Activated CD4-positive, alpha-beta T cell treated with anti-CD3 and anti-CD28 coated beads for 36 hours (primary cell): Measurements from ENCODE around the gene ASPHD1. TPM values are rescaled to one million over a fixed set of nuclear protein-coding genes. Genes with fewer than 3 reads are reported as not detected.

Experiments used
- ATAC-seq: fragments of 200-7000 bp; cut with Tn5 transposase; one replicate; pipeline ENCODE4 v1.10.0; 2021; ENCODE audit warnings: mild to moderate bottlenecking, moderate library complexity
- CTCF ChIA-PET: fragments of 350-600 bp; sonication (Branson Sonifier 250); formaldehyde crosslinking; loops from one replicate; lab custom pipeline; 2021; ENCODE audit warnings: antibody characterized with exemption; lab: Charles Lee
- POLR2A ChIA-PET: fragments of 350-600 bp; sonication (Branson Sonifier 250); formaldehyde crosslinking; loops from one replicate; lab custom pipeline; 2021; ENCODE audit warnings: antibody characterized with exemption, inconsistent platforms; lab: Charles Lee
- DNase-seq: peaks from one replicate; pipeline ENCODE4 v3.0.0-alpha.2; 2020
- H3K27ac Mint-ChIP-seq: one replicate; pipeline ENCODE4 v1.8.0; 2021; ENCODE audit warnings: mixed read lengths
- H3K27me3 Mint-ChIP-seq: one replicate; pipeline ENCODE4 v1.8.0; 2021; ENCODE audit warnings: mixed read lengths
- H3K36me3 Mint-ChIP-seq: one replicate; pipeline ENCODE4 v1.8.0; 2021; ENCODE audit warnings: low read depth, mixed read lengths
- H3K4me1 Mint-ChIP-seq: one replicate; pipeline ENCODE4 v1.8.0; 2021; ENCODE audit warnings: mixed read lengths
- H3K4me3 Mint-ChIP-seq: one replicate; pipeline ENCODE4 v1.8.0; 2021; ENCODE audit warnings: mild to moderate bottlenecking, moderate library complexity, mixed read lengths
- H3K9me3 Mint-ChIP-seq: one replicate; pipeline ENCODE4 v1.8.0; 2021; ENCODE audit warnings: low read depth, mixed read lengths
- intact Hi-C, 2 experiments: fragments of 100-400 bp; cut with DNase I in 1 of 2; cut with micrococcal nuclease in 1 of 2; formaldehyde crosslinking; loops; one replicate each; pipeline versions ENCODE4 v1.14.2 to v1.15.1; 2022 to 2024; cut with DNase I, micrococcal nuclease
- total RNA-seq, 2 experiments: library from RNA; stranded (reverse); gene quantifications; one replicate each; pipeline ENCODE4 v1.2.3, GENCODE V29; 2021

Gene ASPHD1
- total RNA-seq, 2 experiments from 2014 or later, result 2.7 to 3.2 TPM

DNA sequence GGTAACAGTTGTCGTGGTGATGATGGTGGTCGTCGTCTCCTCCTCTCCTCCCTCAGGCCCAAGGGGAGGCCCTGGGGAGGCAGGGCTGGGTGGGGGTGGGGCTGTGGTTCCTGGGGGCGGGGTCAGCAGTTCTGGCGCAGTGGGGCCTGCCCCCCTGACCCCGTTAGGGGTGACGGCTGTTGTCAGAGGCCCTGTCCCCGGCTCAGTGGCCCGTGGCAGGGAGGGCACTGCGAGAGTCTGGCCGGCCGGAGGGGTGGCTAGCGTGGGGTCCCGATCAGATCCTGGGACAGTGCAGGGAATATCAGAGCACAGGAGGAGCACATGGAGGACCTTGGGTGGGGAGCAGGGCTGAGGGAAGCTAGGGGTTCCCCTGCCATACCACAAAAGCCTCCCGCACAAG lies 3.4 kb upstream of the ASPHD1 start:
- Mint-ChIP-seq H3K27ac (no peak overlapping the region), H3K36me3 (no peaks in the 10 kb centered on the region), H3K4me1 (peaks cover 10% of the 10 kb centered on the region), H3K4me3 (no peak overlapping the region), H3K9me3 (no peaks in the 10 kb centered on the region), H3K27me3 (peaks cover 21% of the 10 kb centered on the region)
- DNase-seq, result no peak
- ChIA-PET CTCF (no interaction called here), POLR2A (no interaction called here)
- intact Hi-C loops, result loop anchor here in 1 of 2 experiments (5.0 kb wide), 1 partner anchor 50 kb away; no protein-coding TSS in a partner anchor
- ATAC-seq, result no peak

DNA sequence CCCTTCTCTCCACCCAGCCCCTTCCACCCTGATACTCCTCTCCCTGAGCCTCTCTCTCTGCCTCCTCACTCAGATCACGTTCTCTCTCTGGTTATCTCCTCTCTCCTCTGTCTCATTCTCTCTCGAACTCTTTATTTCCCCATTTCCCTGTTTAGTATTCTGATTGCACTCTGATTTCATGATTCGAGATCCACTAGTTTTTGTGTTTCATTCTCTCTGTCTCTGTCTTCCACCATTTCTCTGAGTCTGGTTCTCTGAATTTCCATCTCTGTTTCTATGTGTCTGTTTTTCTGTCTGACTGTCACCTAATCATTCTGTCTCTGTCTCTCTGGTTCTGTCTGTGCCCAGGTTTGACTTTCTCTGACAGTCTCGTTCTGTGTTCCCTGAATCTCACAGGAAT lies 3.0 kb upstream of the ASPHD1 start:
- H3K27me3 Mint-ChIP-seq, result peaks cover 21% of the 10 kb centered on the region
- intact Hi-C loops, result loop anchor here in 1 of 2 experiments (5.0 kb wide), 1 partner anchor 50 kb away; no protein-coding TSS in a partner anchor
- POLR2A ChIA-PET, result no interaction called here

GRCh38 chr16:29898135-29898803 lies 2.0 kb upstream of the ASPHD1 start:
- ChIA-PET CTCF (interaction anchor here (0.7 kb wide), 1 partner anchor 23 kb away, joined by 3 read pairs; no protein-coding TSS in a partner anchor), POLR2A (no interaction called here)
- Mint-ChIP-seq H3K4me3 (peak overlapping the region; percentile 32), H3K27ac (no peak overlapping the region), H3K27me3 (peaks cover 21% of the 10 kb centered on the region), H3K9me3 (no peaks in the 10 kb centered on the region), H3K36me3 (no peaks in the 10 kb centered on the region), H3K4me1 (peaks cover 10% of the 10 kb centered on the region)
- no peak for ATAC-seq
- intact Hi-C loops, result loop anchor here in 1 of 2 experiments (5.0 kb wide), 1 partner anchor 51 kb away; no protein-coding TSS in a partner anchor
- DNase-seq, result no peak

More for the DNA sequence above, 3.0 kb upstream of the ASPHD1 start:
- Mint-ChIP-seq H3K9me3 (no peaks in the 10 kb centered on the region), H3K4me3 (no peak overlapping the region), H3K36me3 (no peaks in the 10 kb centered on the region), H3K4me1 (peaks cover 10% of the 10 kb centered on the region), H3K27ac (no peak overlapping the region)
- ATAC-seq (no peak), DNase-seq (no peak)
- CTCF ChIA-PET, result no interaction called here

- ATAC-seq, result no peak
- Mint-ChIP-seq H3K27ac (no peak overlapping the region), H3K36me3 (no peaks in the 10 kb centered on the region), H3K9me3 (no peaks in the 10 kb centered on the region), H3K4me1 (peaks cover 13% of the 10 kb centered on the region), H3K27me3 (peaks cover 21% of the 10 kb centered on the region), H3K4me3 (peak overlapping the region; percentile 32)
- POLR2A ChIA-PET, result interaction anchor here (1.6 kb wide), 1 partner anchor 75 kb away, joined by 4 read pairs; the partner anchor contains the start of gene TAOK2
- no peak for DNase-seq
- CTCF ChIA-PET, result interaction anchor here (0.7 to 2.0 kb wide), 3 partner anchors 51 to 267 kb away, joined by 3 to 9 read pairs (median 8); partner anchors contain the start of gene TLCD3B
- intact Hi-C loops, result loop anchor here in 1 of 2 experiments (5.0 kb wide), 1 partner anchor 52 kb away; no protein-coding TSS in a partner anchor
These were observed 1.3 kb upstream of the ASPHD1 start for GRCh38 chr16:29898804-29899515.

GRCh38 chr16:29899516-29900101 lies 679 bp upstream of the ASPHD1 start, which contains the start of gene SEZ6L2:
SEZ6L2 (minus strand) TSS chr16:29899550; CDS start chr16:29899019, 531 bp downstream.
- intact Hi-C loops, result loop anchor here (1.0 to 5.0 kb wide), 8 partner anchors 22 to 193 kb away; partner anchors contain the start of genes KCTD13 (in 2 of the 2), CDIPT (in 1 of the 2), HIRIP3 (in 1 of the 2) and TAOK2 (in 1 of the 2)
- ATAC-seq (no peak), DNase-seq (peak; percentile 87)
- H3K27ac Mint-ChIP-seq, result no peak within 1 kb of the TSS
- H3K9me3 Mint-ChIP-seq, result no peaks in the 10 kb centered on the region
- ChIA-PET POLR2A (interaction anchor here (1.6 kb wide), 1 partner anchor 74 kb away, joined by 4 read pairs; the partner anchor contains the start of gene TAOK2), CTCF (interaction anchor here (0.6 to 2.0 kb wide), 7 partner anchors 22 to 266 kb away, joined by 3 to 9 read pairs (median 3); partner anchors contain the start of gene TLCD3B)
- H3K4me1 Mint-ChIP-seq, result peaks cover 13% of the 10 kb centered on the region
- H3K4me3 Mint-ChIP-seq, result peak within 1 kb of the TSS; percentile 74
- no peaks in the 10 kb centered on the region for H3K36me3 Mint-ChIP-seq
- peaks cover 21% of the 10 kb centered on the region for H3K27me3 Mint-ChIP-seq

DNA sequence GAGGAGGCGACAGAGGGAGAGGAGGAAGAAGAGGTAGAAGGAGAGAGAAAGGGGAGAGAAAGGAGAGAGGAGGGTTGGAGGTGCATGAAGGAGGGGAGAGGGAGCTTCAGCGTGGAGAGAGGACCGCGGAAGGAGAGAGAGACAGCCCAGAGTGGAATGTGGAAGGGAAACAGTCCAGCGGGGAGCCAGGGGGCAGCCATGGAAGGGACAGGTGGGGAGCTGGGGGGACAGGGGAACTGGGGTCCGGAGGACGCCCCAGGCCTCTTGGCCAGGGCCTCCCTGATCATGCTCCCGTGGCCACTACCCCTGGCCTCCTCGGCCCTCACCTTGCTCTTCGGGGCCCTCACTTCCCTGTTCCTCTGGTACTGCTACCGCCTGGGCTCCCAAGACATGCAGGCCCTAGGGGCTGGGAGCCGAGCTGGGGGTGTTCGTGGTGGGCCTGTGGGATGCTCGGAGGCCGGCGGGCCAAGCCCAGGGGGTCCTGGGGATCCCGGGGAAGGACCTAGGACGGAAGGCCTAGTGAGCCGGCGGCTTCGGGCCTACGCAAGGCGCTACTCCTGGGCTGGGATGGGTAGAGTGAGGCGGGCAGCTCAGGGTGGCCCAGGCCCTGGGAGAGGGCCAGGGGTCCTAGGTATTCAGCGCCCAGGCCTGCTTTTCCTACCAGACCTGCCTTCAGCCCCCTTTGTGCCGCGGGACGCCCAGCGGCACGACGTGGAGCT lies 759 bp downstream of the ASPHD1 start:
- ATAC-seq, result no peak
- Mint-ChIP-seq H3K9me3 (no peaks in the 10 kb centered on the region), H3K4me3 (peak overlapping the region; percentile 74), H3K36me3 (no peaks in the 10 kb centered on the region), H3K27me3 (peaks cover 21% of the 10 kb centered on the region), H3K4me1 (peaks cover 13% of the 10 kb centered on the region), H3K27ac (no peak overlapping the region)
- no peak for DNase-seq
- intact Hi-C loops, result loop anchor here (1.0 kb wide), 7 partner anchors 24 to 191 kb away; partner anchors contain the start of genes KCTD13 (in 2 of the 2), CDIPT (in 1 of the 2), HIRIP3 (in 1 of the 2) and TAOK2 (in 1 of the 2)
- ChIA-PET CTCF (interaction anchor here (0.6 to 2.0 kb wide), 8 partner anchors 15 to 130 kb away, joined by 3 to 9 read pairs (median 3); partner anchors contain the start of gene TLCD3B), POLR2A (no interaction called here)

GRCh38 chr16:29901607-29901945 lies 1.3 kb downstream of the ASPHD1 start:
- H3K9me3 Mint-ChIP-seq, result no peaks in the 10 kb centered on the region
- peaks cover 18% of the 10 kb centered on the region for H3K27me3 Mint-ChIP-seq
- H3K4me3 Mint-ChIP-seq, result peak overlapping the region; percentile 26
- peaks cover 13% of the 10 kb centered on the region for H3K4me1 Mint-ChIP-seq
- no peak for ATAC-seq
- DNase-seq, result no peak
- CTCF ChIA-PET, result interaction anchor here (0.9 to 1.5 kb wide), 2 partner anchors 15 to 72 kb away, joined by 3 read pairs; no protein-coding TSS in a partner anchor
- POLR2A ChIA-PET, result interaction anchor here (0.8 kb wide), 1 partner anchor 11 kb away, joined by 3 read pairs; no protein-coding TSS in a partner anchor
- intact Hi-C loops, result no loop called here
- H3K36me3 Mint-ChIP-seq, result peaks cover 3% of the 10 kb centered on the region
- no peak overlapping the region for H3K27ac Mint-ChIP-seq

DNA sequence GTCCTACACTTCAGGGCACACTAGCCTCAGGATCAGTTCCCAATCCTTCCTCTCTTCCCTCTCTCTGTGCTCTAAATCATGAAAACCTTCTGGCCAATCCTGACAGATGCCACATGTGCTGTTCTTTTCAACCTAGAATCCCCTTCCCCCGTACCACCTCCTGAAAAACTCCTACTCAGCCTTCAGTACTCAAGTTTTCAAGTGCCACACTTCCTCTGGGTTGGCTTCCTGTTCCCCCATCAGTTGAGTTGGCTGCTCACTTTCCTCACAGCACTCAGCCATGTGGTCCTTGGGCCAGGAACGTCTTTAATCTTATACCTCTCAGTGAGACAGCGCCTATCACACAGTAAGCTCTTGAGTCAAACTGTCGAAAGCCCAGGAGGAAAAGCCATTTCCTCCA lies 3.3 kb downstream of the ASPHD1 start:
- no peak for DNase-seq
- Mint-ChIP-seq H3K36me3 (peaks cover 3% of the 10 kb centered on the region), H3K4me1 (peaks cover 11% of the 10 kb centered on the region), H3K4me3 (no peak overlapping the region), H3K27me3 (peaks cover 2% of the 10 kb centered on the region), H3K27ac (no peak overlapping the region), H3K9me3 (no peaks in the 10 kb centered on the region)
- ChIA-PET POLR2A (interaction anchor here (0.7 kb wide), 1 partner anchor 32 kb away, joined by 4 read pairs; no protein-coding TSS in a partner anchor), CTCF (no interaction called here)
- ATAC-seq, result no peak
- intact Hi-C loops, result no loop called here

DNA sequence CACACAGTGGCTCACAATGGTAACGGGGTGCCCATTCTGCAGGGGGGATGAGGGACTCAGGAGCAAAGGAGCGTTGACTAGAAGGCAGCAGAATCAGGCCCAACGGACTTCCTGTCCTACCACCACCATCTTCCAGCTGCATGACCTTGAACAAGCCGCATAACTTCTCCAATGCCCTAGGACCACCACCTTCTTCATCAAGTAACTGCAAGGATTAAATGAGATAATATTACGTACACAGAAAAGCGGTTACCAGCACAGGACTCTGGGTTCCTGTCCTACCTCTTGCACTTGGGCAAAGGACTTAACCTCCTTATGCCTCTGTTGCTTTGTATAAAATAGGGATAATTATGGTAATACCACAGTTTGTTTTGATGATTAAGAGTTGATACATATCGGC lies 4.7 kb downstream of the ASPHD1 start:
- DNase-seq, result no peak
- Mint-ChIP-seq H3K4me3 (no peak overlapping the region), H3K27me3 (no peaks in the 10 kb centered on the region), H3K36me3 (peaks cover 6% of the 10 kb centered on the region), H3K27ac (no peak overlapping the region), H3K4me1 (peaks cover 9% of the 10 kb centered on the region), H3K9me3 (no peaks in the 10 kb centered on the region)
- CTCF ChIA-PET, result no interaction called here
- intact Hi-C loops, result no loop called here
- POLR2A ChIA-PET, result no interaction called here
- no peak for ATAC-seq

DNA sequence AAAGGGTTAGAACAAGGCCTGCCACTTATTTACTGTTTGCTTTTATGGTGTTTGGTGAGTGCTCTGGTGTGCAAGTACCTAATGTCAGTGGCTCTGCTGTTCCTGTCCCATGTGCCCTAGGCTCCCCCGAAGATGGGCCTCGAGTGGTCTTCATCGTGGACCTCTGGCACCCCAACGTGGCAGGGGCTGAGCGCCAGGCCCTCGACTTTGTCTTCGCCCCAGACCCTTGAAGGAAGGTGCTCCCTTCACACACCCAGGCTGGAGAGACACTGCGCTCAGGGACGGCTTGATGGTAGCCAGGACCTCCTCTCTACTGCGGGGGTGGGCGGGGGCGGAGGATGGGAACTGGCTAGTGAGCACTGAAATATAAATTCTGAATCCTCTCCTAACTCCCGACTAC lies 5.4 kb downstream of the ASPHD1 start:
- DNase-seq (no peak), ATAC-seq (no peak)
- intact Hi-C loops, result no loop called here
- POLR2A ChIA-PET, result no interaction called here
- CTCF ChIA-PET, result no interaction called here
- Mint-ChIP-seq H3K4me1 (peaks cover 6% of the 10 kb centered on the region), H3K27ac (no peak overlapping the region), H3K36me3 (peaks cover 6% of the 10 kb centered on the region), H3K9me3 (no peaks in the 10 kb centered on the region), H3K27me3 (no peaks in the 10 kb centered on the region), H3K4me3 (no peak overlapping the region)
